22Rv1 (cell line): Measurements from ENCODE around the gene FES.
"Not testable (repeated sequence)": the region's sequence is repeated elsewhere in the genome, so short reads cannot be mapped to it uniquely, and the experiment has no call there.

Source experiments
- H3K27ac ChIP-seq: fragments of 450-650 bp; 2 replicates; pipeline ENCODE4 v1.5.1; 2017
- ZFX ChIP-seq: fragments of 450-650 bp; IDR thresholded peaks from 2 replicates; pipeline ENCODE4 v1.6.1; 2017; ENCODE audit warnings: antibody characterized with exemption, borderline replicate concordance
- TF ChIP-seq, protein P1 (sequence below): fragments of 450-650 bp; IDR thresholded peaks from 2 replicates; pipeline ENCODE4 v1.5.1; 2017; ENCODE audit warnings: mild to moderate bottlenecking

FES gene

DNA sequence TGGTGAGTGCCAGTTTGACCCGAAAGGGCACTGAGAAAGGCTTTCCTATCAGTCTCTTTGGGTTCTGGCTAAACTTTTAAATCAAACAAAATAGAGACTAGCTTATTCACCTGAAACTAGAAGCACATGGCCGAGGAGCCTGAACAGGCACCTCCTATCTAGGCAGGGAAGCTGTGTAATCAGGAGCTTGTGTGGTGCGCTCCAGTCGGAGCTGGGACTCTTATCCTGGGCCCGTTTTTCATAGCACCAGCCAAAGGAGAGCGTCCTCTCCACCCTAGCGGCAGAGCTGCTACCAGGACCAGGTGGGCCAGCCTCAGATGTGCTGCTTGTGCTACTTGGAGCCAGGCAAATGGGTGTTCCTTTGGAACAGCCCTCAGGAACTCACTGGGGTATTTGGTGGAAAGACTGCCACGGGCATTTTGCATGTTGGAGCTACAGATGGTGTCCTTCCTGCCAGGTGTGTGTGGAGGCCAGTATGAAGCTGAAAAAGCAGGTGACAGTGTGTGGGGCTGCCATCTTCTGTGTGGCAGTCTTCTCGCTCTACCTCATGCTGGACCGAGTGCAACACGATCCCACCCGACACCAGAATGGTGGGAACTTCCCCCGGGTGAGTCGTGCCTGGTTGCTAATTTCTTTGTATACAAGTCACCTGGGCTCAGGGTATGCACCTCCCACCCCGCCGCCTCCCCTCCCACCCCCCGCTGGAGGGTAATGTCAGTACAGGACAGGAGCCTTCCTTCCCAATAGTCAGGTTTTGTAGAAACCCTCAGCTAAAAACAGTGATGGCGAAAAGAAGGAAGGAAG is 19.6 kb downstream of the FES start:
- TF ChIP-seq ZFX = no peak
- TF ChIP-seq, protein P1, sequence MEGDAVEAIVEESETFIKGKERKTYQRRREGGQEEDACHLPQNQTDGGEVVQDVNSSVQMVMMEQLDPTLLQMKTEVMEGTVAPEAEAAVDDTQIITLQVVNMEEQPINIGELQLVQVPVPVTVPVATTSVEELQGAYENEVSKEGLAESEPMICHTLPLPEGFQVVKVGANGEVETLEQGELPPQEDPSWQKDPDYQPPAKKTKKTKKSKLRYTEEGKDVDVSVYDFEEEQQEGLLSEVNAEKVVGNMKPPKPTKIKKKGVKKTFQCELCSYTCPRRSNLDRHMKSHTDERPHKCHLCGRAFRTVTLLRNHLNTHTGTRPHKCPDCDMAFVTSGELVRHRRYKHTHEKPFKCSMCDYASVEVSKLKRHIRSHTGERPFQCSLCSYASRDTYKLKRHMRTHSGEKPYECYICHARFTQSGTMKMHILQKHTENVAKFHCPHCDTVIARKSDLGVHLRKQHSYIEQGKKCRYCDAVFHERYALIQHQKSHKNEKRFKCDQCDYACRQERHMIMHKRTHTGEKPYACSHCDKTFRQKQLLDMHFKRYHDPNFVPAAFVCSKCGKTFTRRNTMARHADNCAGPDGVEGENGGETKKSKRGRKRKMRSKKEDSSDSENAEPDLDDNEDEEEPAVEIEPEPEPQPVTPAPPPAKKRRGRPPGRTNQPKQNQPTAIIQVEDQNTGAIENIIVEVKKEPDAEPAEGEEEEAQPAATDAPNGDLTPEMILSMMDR = no peak
- peak overlapping the region; percentile 93 for H3K27ac ChIP-seq

DNA sequence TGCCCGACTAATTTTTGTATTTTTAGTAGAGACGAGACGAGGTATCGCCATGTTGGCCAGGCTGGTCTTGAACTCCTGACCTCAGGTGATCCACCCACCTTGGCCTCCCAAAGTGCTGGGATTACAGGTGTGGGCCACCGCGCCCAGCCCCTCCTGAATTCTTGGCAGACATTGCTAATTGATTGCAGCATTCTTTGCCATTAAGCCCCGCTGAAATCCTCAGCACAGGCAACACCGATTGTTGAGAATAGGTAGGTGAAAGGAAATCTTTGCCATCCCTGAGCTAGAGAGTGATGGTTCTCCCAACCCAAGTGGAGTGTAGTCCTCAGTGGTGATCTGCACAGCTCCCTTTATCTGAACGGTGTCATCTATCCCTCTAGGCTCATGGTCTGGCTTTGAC is 20.4 kb downstream of the FES start:
- no peak overlapping the region for H3K27ac ChIP-seq
- no peak for TF ChIP-seq ZFX
- TF ChIP-seq, protein P1 = no peak

DNA sequence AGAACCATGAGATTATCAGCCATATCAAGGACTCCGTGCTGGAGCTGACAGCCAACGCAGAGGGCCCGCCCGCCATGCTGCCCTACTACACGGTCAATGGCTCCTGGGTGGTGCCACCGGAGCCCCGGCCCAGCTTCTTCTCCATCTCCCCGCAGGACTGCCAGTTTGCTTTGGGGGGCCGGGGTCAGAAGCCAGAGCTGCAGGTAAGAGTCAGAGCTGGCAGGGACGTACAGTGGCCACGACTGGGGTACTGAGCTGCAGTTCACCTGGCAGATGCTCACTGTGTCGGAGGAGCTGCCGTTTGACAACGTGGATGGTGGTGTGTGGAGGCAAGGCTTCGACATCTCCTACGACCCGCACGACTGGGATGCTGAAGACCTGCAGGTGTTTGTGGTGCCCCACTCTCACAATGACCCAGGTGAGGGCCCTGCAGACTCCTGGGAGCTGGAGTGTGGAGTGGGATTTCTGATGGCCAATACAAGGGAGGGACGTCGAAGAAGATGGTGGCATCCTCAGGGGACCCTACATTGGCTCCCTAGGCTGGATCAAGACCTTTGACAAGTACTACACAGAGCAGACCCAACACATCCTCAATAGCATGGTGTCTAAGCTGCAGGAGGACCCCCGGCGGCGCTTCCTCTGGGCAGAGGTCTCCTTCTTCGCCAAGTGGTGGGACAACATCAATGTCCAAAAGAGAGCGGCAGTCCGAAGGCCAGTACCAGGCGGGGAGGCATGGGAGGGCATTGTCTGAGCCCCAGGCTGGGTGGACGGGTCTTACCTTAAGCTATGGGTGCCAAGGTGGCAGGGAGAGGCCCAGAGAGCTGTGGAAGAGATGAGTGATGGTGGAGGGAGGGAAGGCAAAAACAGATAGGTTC is 21.2 kb downstream of the FES start:
- no peak for TF ChIP-seq ZFX
- TF ChIP-seq, protein P1 = no peak
- H3K27ac ChIP-seq = no peak overlapping the region

DNA sequence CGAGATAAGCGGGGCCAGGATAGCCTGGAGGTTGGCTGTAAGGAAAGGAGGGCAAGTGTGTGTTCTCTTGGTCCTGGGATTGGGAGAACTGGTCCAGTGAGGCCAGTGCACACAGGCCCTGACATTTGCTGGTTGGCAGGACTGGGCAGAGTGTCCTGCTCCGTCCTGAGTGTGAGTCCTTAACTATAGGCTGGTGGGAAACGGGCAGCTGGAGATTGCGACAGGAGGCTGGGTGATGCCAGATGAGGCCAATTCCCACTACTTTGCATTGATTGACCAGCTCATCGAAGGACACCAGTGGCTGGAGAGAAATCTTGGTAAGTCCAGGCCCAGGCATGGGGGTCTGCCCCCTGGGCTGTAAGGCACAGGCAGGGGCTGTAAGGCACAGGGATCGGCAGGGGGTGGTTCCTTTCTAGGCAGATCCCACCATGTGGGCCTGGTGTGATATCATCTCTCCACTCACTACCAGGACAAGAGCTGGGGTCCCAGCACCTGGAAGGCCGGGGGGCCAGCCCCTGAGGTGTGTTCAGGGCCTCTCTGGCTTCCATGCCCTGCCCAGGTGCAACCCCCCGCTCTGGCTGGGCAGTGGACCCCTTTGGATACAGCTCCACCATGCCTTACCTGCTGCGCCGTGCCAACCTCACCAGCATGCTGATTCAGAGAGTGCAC is 22.0 kb downstream of the FES start:
- no peak overlapping the region for H3K27ac ChIP-seq
- no peak for TF ChIP-seq ZFX
- TF ChIP-seq, protein P1 = no peak

DNA sequence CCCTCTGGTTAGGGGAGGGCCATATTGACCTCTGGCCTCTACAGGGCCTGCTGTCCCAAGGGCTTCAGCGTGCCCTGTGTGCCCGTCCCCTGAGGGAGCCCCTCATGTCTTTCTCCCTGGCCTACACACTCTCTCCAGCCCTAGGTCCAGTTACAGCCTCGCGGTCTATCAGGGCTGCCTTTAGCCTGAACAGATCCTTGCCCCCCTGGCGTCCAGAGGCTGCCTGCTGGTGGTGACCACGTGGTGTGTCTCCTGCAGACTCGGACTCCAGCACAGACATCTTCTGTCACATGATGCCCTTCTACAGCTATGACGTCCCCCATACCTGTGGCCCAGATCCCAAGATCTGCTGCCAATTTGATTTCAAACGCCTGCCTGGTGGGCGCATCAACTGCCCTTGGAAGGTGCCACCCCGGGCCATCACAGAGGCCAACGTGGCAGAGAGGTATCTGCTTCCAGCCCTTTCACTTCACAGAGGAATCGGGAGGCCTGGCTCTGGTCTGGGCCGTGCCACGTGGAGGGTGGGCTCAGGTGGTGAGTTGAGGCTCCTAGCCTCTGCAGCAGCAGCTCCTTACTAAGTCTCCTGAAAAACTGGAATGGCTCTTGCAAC is 22.9 kb downstream of the FES start:
- TF ChIP-seq ZFX = no peak
- TF ChIP-seq, protein P1 = no peak
- H3K27ac ChIP-seq = no peak overlapping the region

DNA sequence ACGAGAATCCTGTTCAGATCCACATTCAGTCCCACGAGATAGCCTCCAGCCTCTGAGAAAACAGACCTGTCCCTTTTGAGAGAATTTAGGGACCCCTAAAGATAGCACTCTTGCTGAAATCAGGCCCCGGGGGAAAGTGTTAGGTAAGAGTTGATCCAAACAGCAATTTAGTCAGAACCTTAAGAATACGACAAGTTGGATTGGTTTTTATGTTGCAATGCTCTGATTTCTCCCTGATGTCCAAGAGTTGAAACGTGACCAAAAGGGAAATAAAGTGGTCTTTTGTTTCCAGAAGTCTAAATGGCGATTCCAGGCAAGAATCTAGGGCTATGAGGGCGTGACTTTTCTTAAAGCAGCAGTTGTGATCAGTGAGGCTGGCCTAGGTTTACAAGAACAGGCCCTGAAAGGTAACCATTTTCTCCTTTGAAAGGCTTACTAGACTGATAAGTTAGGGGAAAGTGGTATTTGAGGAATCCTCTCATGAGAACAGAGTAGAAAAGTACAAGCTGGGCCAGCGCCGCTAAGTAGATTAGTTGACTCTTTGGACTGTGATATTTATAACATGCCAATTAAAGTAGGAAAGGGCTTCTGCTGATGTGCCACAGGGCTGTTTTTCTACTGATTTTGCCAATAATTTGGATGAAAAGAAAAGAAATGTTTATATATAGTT is 23.7 kb downstream of the FES start:
- TF ChIP-seq ZFX = no peak
- TF ChIP-seq, protein P1 = no peak
- H3K27ac ChIP-seq = no peak overlapping the region

DNA sequence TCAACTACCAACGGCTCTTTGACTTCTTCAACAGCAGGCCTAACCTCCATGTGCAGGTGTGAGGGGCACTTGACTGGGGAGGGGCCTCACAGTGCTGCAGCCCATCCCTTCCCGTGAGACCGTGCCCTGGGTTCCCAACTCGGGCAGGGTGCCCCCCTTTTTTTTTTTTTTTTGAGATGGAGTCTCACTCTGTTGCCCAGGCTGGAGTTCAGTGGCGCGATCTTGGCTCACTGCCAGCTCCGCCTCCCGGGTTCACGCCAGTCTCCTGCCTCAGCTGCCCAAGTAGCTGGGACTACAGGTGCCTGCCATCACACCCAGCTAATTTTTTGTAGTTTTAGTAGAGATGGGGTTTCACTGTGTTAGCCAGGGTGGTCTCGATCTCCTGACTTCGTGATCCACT is 25.1 kb downstream of the FES start:
- not testable (repeated sequence) for H3K27ac ChIP-seq
